Measurements from ENCODE around the gene PTPN2. TPM values are rescaled to one million over a fixed set of nuclear protein-coding genes. Genes with fewer than 3 reads are reported as not detected.
"Not testable (repeated sequence)": the region's sequence is repeated elsewhere in the genome, so short reads cannot be mapped to it uniquely, and the experiment has no call there.

Gene PTPN2
- total RNA-seq, 1 experiment from 2014 or later = 31.9 TPM

- DNase-seq (ENCODE audit: low spot score) = no peak
These were observed 111.9 kb downstream of the PTPN2 start for GRCh38 chr18:12772111-12772510.

GRCh38 chr18:12770469-12771219 is 113.4 kb downstream of the PTPN2 start:
- no peak for DNase-seq (ENCODE audit: low spot score)

- no peak for DNase-seq (ENCODE audit: low spot score)
These were observed 114.2 kb downstream of the PTPN2 start for GRCh38 chr18:12769644-12770440.

- no peak for DNase-seq (ENCODE audit: low spot score)
These were observed 114.9 kb downstream of the PTPN2 start for GRCh38 chr18:12769136-12769535.

- DNase-seq (ENCODE audit: low spot score) = no peak
These were observed 115.4 kb downstream of the PTPN2 start for GRCh38 chr18:12768625-12769024.

GRCh38 chr18:12767580-12768155 is 116.4 kb downstream of the PTPN2 start:
- no peak for DNase-seq (ENCODE audit: low spot score)

GRCh38 chr18:12766986-12767433 is 117.0 kb downstream of the PTPN2 start:
- DNase-seq (ENCODE audit: low spot score) = no peak

- no peak for DNase-seq (ENCODE audit: low spot score)
These were observed 118.5 kb downstream of the PTPN2 start for GRCh38 chr18:12765586-12765985.

GRCh38 chr18:12765126-12765525 is 118.9 kb downstream of the PTPN2 start:
- no peak for DNase-seq (ENCODE audit: low spot score)

- not testable (repeated sequence) for DNase-seq (ENCODE audit: low spot score)
These were observed 125.5 kb downstream of the PTPN2 start for GRCh38 chr18:12758566-12758965.

- DNase-seq (ENCODE audit: low spot score) = not testable (repeated sequence)
These were observed 127.3 kb downstream of the PTPN2 start for GRCh38 chr18:12756619-12757239.

GRCh38 chr18:12755606-12756005 is 128.4 kb downstream of the PTPN2 start:
- not testable (repeated sequence) for DNase-seq (ENCODE audit: low spot score)

- DNase-seq (ENCODE audit: low spot score) = no peak
These were observed 129.5 kb downstream of the PTPN2 start for GRCh38 chr18:12754511-12754910.

- no peak for DNase-seq (ENCODE audit: low spot score)
These were observed 132.1 kb downstream of the PTPN2 start for GRCh38 chr18:12751891-12752290.

- DNase-seq (ENCODE audit: low spot score) = no peak
These were observed 132.5 kb downstream of the PTPN2 start for GRCh38 chr18:12751503-12751884.

GRCh38 chr18:12750715-12751502 is 133.1 kb downstream of the PTPN2 start:
- no peak for DNase-seq (ENCODE audit: low spot score)

- DNase-seq (ENCODE audit: low spot score) = no peak
These were observed 133.8 kb downstream of the PTPN2 start for GRCh38 chr18:12750076-12750714.

GRCh38 chr18:12749121-12749520 is 134.9 kb downstream of the PTPN2 start:
- DNase-seq (ENCODE audit: low spot score) = no peak

- no peak for DNase-seq (ENCODE audit: low spot score)
These were observed 135.4 kb downstream of the PTPN2 start for GRCh38 chr18:12748671-12749070.

GRCh38 chr18:12747530-12748315 is 136.3 kb downstream of the PTPN2 start:
- DNase-seq (ENCODE audit: low spot score) = no peak

Data from H4 (cell line).